ENCODE data around the gene STOM.

The STOM gene

DNA sequence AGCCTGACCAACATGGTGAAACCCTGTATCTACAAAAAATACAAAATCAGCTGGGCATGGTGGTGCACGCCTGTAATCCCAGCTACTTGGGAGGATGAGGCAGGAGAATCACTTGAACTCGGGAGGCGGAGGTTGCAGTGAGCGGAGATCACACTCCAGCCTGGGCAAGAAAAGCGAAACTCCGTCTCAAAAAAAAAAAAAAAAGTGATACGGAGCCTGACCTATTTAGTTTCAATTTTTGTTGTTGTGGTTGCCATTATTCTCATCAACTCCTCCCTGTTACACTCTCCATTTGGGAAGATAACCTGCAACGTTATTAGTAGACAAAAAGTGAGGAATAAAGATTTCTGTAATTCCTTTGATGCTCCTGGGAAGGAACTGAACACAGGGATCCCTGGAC is 1.3 kb downstream of the STOM start:
- no peak for DNase-seq

DNA sequence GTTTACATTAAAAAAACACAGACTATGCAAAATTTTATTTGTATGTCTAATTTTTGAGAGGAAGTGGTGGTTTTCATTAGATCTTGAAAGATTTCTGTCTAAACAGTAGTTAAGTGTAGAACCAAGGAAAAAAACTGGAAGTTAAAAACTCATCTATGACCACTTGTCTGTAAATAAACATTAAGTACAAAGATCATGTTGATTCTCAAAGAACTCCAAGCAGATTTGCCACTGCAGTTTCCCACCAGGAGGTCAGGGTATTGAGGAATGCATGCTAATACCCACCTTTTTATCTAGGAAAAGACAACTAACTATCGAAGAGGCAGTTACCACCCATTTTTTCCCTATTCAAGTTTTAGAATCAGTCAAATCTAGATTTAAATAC is 1.9 kb downstream of the STOM start:
- no peak for DNase-seq

DNA sequence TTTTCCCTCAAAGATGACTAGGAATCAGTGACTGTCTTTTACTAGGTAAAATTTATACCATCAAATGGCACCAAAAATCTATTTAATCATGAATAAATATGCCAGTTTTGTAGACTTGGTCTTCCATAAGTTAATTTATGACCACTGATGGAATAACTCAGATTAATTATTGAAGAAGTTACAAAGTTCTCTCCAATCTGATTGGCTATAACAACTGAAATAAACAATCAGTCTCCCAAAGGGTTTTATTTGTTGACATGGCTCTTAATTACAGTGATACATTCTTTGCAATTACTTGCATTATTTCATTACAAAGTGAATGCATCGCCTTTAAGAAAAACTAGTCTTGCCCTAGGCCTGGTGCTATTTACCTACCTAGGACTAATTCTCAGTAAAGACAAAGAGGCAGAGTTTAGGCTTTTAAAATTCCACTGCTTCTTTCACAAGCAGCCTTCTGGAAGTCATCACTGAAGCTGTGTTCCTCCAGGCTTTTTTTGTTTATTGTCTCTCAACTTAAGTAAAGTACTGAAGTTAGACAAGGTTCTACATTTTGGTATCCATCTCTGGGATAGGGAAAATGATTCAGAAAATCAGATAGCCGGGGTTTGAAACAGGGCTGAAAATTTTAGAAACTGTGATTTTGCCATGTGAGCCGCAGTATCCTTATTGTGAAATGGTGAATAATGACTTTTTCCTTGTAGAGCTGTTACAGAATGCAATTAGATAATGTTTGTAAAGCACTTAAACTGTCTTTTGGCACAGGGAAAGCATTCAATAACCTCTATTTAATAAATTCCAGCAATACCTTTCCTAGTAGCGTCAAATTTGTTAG is 2.5 kb downstream of the STOM start:
- no peak for DNase-seq

DNA sequence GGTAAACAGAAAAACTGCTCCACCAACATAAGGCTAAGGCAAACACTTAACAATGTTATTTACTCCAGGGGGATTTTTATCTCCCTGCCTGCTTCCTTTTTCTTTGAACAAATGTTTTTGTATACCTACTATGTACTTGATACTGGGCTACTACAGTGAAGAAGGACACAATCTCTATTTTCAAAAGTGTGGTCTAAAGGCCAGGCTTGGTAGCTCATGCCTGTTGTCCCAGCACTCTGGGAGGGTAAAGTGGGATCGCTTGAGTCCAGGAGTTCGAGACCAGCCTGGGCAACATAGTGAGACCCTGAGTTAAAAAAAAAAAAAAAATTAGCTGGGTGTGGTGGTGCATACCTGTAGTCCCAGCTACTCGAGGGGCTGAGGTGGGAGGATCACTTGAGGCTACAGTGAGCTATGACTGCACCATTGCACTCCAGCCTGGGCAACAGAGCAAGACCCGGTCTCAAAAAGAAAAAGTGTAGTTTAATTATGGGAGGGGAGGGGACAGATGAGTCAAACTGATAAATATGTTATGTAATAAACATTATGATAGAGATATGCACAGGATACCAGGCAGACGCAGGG is 3.3 kb downstream of the STOM start:
- no peak for DNase-seq

DNA sequence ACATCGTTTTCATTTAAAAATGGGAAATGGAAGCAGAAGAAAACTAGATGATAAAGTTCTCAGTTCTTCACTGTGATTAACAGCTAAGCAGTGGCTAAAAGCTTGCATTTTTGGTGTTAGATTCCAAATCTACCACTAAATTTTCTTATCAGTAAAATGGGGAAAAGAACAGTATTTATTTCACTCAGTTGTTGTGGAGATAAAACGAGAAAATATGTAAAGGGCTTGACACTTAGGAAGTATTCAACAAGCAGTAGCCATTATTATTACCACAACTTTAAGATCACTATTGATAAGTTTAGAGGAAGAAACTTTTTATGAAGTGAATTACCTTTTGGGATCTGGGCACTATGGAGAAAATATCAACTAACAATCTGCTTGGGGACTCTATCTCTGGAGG is 4.5 kb downstream of the STOM start:
- no peak for DNase-seq

DNA sequence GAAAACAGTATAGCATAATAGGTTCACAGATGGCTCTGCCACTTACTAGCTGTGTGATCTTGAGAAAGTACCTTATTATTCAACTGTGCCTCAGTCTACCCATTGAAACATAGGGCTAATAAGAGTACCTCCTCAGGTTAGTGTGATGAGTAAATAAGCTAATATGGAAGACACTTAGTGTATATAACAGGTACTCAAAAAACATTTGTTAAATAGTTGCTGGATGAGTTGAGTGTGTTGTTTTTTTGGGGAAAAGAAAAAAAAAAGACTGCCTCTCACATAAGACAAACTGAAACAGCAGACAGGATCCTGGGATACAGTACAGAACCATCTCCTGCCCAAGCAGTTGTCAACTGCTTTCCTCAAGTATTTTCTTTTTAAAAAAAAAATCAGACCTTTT is 5.2 kb downstream of the STOM start:
- no peak for DNase-seq

DNA sequence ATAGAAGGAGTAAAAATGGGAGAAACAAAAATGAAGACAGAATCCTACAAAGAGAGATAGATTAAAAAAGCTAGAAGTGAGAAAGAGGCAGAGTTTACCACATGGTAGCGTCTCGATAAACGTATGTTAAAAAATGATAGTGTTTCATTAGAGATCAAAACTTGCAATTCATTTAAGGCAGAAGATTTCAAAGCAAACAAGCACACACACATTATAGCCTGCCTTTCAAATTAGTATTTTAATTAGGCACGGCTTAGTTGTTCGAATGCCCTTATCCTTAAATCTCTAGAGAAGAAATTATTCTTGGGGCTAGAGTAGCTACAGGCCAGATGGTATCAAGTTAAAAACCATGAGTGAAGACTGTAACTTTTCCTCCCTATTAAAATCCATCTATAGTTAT is 6.0 kb downstream of the STOM start:
- DNase-seq, result no peak

DNA sequence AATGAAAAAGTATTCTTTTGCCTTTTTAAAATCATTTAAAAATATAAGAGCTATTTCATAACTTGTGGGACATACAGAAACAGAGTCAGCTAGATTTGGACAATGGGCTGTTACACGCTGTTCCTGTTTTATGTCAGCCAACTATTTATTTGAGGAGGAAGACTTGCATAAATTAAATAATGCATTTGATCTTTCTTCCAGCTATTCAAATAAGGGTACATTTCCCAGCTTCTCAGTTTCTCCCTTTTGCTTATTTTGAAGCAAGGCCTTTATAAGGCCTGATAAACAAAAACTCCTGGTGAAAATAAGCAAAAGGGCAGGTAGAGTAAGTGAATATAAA is 6.5 kb downstream of the STOM start:
- no peak for DNase-seq

DNA sequence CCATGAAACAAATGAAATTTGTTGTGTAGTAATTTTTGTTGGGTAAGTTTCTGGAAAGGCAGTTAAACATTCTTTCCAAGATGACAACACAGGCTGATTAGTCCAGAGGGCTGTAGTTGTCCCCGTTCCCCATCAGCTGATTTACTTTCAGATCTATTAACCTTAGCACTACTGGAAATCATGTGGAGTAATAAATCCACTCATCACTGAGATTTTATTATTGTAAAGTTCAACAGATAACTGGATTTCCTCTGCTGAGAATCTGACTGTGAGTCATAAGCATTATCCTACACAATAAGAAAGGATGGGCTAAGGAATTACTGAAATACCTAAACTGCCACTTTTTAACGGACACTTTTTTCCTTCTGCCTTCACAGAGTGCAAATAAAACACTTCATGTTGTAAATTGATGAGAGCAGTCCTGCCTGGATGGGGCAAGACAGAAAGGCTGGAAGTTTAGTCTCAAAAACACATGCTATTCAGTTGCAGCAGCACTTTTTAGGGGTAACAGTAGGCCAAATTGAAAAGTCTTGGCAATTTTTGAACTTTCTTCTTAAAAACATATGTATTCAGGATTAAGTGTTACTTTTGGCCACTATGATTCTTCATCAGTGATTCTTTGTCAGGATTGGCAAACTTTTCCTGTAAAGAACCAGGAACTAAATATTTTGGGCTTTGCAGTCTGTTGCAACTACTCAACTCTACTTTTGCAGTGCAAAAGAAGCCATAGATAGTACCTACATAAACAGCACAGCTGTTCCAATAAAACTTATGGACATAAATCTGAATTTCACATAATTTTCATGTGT is 7.0 kb downstream of the STOM start:
- no peak for DNase-seq

DNA sequence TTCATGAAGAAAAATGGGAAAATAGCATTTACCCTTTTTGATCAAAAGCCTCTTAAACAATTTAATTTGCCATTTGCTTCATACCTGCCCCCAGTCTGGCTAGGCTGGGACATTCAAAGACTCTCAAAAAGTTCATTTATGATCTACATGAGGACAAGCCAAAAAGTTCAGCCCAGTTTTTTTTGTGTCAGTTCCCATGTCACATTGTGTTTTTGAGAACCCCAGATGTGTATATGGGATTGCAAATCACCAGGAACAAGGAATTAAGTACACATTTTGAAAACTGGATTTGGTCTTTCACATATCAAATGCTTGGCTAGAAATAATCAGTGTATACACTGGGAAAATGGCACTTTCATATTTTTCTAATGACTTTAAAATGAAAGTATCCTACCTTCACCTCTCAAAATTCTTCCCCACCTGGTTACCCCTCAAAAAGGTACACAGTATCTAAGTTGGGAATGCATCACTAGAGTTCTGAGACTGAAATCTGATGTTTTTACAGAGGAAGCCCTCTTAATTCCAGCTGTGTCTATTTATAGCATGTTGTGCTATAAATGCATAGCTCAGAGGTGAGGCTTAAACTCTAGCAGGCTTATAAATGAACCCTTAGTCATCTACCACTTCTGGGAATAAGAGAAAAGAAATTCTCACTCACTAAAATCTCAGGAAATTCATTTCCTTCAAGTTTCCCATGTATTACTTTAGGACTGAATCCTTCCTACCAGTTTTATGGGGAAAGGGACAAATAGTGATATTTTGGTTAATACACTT is 9.3 kb downstream of the STOM start:
- DNase-seq, result no peak

DNA sequence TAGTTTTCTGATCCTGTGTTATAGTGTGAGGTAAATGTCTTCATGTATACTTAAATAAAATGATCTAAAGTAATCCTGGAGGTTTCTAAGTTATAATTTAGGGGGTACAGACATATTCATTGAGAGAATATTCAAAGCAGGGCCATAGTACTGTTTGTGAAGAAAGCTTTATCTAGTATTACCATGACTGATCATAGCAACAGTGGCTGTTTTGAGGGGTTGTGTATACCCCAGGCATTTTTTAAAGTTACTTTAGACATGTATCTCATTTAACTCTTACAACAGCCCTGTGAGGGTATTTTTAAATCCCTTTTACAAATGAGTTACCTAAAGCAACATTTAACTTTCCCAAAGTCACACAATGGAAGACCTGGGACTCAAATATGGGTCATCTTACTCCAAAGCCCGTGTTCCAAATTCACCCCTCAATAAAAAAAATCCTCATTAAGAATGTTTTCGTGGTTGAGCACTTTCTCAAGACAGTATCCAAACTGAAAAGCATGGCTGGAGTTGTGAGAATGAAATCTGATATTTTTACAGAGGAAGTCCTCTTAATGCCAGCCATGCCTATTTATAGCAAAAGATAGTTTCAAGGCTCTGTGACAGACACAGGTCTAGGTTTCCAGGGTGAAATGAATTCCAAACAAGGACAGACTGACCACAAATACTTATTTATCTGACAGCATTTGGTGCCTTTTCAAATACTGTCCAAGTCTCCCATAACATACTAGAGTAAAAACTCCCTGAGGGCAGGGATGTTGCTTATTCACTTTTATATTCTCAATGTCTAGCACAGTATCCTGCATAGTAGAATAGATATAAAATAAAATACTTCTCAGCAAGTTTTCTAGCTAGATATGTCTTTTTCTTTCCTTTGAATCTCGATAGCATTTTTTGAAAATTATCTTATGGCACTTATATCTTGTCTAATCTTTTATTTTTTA is 10.4 kb downstream of the STOM start:
- DNase-seq, result no peak

DNA sequence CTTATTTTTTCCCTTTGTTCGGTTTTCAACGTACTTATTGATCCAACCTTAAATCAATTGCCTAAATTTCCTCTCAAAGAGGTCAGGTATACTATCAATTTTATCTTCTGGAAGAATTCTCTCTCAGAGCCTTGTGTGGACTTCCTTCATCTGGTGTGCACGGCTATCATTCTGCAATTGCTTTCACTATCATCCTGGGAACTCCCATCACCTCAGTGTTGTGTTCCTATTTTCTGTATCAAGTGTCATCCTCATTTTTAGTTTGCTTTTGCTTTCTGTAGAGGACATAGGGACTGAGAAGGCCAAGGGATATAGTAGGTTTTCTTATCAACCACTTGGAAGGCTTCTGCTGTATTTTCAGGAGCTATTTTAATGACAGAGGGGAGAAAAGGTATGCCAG is 11.3 kb downstream of the STOM start:
- no peak for DNase-seq

DNA sequence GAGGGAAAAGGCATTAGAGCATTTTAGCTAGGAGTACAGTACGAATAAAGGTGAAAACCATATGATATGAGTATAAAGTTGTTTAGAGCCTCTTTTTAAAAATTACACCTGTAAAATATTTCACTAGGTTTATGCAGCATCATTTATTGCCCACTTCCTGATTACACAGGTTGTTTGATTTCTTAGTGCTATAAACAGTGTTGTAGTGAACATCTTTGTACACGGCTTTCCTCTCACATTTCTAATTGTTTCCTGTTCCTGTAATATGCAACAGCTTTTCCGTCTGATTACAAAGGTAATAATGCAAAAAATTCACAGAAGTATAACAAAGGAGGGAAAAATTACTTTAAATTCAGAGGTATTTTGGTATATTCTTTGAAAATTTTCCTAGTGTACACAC is 13.0 kb downstream of the STOM start:
- DNase-seq, result no peak

DNA sequence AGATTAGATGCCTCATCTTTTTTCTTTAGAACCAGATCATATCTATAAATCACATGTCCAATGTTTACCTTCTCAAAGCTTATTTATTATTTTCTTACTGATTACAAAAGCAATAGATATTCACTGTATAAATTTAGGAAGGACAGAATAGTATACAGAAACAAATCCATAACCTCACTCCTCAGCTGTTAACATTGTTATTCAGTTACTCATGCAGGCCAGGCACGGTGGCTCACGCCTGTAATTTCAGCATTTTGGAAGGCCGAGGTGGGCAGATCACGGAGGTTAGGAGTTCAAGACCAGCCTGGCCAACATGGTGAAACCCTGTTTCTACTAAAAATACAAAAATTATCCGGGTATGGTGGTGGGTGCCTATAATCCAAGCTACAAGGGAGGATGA is 15.3 kb downstream of the STOM start:
- no peak for DNase-seq

DNA sequence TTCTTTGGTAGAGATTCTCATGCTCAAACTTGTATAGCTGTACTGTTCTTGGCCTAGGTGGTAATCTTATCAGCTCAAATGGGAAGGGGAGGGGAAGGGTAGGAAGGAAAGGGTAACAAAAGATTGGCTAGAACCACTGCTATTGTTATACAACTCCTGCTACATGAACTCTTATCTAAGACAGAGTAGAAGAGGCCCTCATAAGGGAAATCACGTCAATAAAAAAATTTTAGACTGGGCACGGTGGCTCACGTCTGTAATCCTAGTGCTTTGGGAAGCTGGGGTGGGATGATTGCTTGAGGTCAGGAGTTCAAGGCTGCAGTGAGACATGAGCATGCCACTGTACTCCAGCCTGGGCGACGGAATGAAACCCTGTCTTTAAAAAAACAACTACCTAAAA is 15.9 kb downstream of the STOM start:
- DNase-seq, result no peak

DNA sequence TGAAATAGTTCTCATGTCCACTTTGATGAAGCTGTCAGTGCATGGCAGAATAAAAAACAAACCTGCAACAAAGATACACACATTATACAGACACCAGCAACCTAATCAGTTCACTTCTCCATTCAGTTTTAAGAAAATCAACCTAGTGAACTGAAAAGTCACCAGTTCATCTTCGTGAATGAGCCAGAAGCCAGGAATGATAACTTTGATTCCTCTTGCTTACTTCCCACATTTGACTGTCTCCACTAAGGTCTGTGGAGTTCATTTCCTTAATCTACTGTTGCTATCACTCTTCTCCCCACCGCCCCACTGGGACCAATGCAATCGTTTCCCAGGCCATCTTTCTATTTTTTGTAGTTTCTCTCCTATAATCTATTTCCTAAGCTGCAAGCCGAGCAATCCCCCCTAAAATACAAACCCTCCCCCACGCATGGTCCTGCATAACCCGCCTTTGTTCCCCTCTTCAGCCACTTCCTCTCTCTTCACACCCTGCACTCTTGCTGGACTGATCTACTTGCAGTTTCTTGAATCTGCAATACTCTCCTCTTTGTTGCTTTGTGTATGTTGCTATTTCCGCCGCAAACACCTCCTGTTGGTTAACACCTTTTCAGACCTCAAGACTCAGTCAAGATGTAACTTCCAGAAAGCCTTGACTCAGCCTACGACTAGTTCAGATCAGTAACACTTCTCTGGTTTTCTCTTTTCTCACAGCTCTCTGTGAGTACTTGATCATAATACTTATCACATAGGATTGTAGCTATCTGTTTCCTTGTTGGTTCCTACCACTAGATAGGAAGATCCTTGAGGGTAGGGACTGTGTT is 16.6 kb downstream of the STOM start:
- DNase-seq, result no peak

DNA sequence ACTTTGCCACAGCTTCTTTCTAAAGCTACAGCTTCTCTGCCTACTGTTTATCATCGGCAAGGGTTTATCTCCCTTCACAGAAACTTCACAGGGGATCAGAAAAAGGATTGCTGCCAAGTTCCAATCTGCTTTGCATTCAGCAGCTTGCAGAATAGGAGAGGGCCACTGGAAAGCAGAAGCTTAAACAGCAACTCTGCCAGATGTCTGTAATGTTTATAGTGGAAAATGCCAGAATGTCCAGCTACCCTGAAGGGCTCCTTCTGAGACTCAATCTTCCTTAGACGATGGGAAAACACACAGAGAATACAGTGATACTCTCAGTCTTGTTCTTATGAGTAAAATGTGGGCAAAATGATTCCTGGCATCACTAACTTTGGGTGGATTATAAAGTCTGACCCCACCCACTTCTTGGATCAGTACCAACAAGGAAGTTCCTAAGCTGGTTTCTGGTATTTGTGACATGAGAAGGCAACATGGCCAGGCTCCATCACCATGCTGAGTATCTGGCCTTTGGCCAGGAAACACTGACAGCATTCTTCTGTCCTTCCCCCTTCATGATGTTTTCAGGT is 19.0 kb downstream of the STOM start:
- peak; percentile 75 for DNase-seq

DNA sequence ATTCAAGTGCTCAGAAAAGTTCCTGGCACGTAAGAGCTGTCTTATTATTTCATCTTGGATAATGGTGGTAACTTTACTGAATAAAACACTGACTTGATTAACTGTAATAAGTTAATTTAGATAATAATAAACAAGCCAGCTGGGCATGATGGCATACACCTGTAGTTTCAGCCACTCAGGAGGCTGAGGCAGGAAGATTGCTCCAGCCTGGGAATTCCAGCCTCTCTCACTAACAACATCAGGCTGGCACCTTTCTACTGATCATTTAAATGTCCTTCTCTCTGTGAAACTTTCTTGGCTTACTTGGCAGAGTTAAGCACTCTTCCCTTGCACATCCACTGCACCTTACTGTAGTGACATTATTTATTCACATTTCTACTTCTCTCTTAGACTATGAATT is 20.0 kb downstream of the STOM start:
- no peak for DNase-seq

DNA sequence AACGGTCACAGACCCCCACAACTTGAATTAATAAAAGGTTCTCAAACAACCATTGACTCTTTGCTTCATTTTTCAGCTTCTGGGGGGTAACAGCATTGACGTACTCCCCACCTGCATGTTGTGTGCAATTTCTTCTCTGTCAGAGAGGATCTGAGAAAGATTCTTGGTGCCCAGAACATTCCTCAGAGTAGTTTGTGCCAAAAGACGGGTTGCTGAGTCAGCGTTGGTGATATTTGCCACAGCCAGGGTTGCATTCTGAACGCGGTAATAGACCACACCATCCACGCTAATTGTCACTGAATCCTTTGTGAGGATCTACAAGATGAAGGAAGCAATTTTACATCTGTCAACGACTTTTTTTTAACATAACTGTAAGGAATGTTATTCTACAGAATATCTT is 21.0 kb downstream of the STOM start:
- no peak for DNase-seq

DNA sequence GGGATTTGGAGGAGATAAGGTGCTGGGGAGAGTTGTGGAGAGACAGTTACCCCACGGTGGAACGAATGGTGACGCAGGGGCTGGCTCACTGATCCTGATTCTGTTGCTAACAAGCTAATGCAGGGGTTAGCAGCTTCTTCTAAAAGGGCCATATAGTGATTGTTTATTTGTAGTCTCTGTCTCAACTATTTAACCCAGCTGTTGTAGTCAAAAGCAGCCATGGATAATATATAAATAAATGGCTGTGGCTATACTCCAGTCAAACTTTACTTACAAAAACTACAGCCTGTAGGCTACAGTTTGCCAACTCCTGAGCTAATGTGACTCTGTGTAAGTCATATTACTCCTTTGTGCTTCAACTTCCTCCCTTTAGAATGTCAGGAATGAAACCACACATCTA is 21.8 kb downstream of the STOM start:
- DNase-seq, result no peak

DNA sequence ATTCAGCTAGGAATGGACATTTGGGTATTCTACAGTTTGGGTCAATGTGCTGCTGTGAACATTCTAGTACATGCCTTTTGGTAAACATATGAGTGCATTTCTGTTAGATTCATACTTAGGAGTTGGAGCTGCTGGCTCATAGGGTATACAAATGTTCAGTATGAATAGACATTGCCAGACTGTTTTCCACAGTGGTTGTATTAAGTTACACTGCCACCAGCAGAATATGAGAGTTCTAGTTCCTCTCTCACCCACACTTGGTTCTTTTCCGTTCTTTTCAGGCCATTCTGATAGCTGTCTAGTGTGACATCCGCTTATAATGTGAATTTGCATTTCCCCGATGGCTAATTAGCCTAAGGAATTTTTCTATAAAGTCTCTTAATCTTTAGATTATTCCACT is 25.0 kb downstream of the STOM start:
- DNase-seq, result no peak
